Small intestine (tissue), 7 donors: Measurements from ENCODE around the gene KRT12. TPM values are rescaled to one million over a fixed set of nuclear protein-coding genes. Genes with fewer than 3 reads are reported as not detected.

Source experiments
- DNase-seq, 2 donors: peaks; one replicate each; pipeline versions ENCODE4 v3.0.0 to v3.0.0-alpha.2; 2013
- FAIRE-seq: peaks from 2 replicates; lab custom pipeline; 2012; peaks lifted over from hg19 to GRCh38; lab: Jason Lieb, UNC
- H3K27ac ChIP-seq, 3 donors: one replicate each; pipeline ENCODE4 v1.5.1; 2013; ENCODE audit warnings: low read length in 2 of 3, mild to moderate bottlenecking in 2 of 3, control low read depth in 1 of 3, inconsistent platforms in 1 of 3, low read depth in 1 of 3, moderate library complexity in 1 of 3
- H3K27me3 ChIP-seq, 3 donors: one replicate each; pipeline ENCODE4 v1.6.1; 2013; ENCODE audit warnings: low read length in 3 of 3, inconsistent platforms in 1 of 3; ENCODE audit not compliant: control insufficient read depth in 3 of 3, insufficient read depth in 3 of 3
- H3K36me3 ChIP-seq, 3 donors: one replicate each; pipeline ENCODE4 v1.6.1; 2013; ENCODE audit warnings: low read length in 3 of 3, inconsistent platforms in 1 of 3, low read depth in 1 of 3, mild to moderate bottlenecking in 1 of 3, moderate library complexity in 1 of 3; ENCODE audit not compliant: control insufficient read depth in 3 of 3, insufficient read depth in 2 of 3
- H3K4me1 ChIP-seq, 3 donors: one replicate each; pipeline ENCODE4 v1.6.1; 2013; ENCODE audit warnings: low read length in 2 of 3, inconsistent platforms in 1 of 3, low read depth in 1 of 3, mild to moderate bottlenecking in 1 of 3, moderate library complexity in 1 of 3; ENCODE audit not compliant: control insufficient read depth in 3 of 3, insufficient read depth in 2 of 3
- H3K4me3 ChIP-seq, 3 donors: one replicate each; pipeline ENCODE4 v1.5.1; 2013; ENCODE audit warnings: low read length in 3 of 3, control low read depth in 1 of 3, inconsistent platforms in 1 of 3, low read depth in 1 of 3, mild to moderate bottlenecking in 1 of 3, moderate library complexity in 1 of 3
- H3K9me3 ChIP-seq, 2 donors: one replicate each; pipeline ENCODE4 v1.6.1; 2013; ENCODE audit warnings: low read depth in 1 of 2, low read length in 1 of 2; ENCODE audit not compliant: control insufficient read depth in 2 of 2, insufficient read depth in 1 of 2
- WGBS, 3 donors: extraction: QIAGEN DNeasy Blood & Tissue Kit; methylation state at CpG; one replicate each; pipeline ENCODE4 v1.1.7; 2013; 5-methylcytosine and 5-hydroxymethylcytosine counted together
- polyA plus RNA-seq, 4 donors: library from polyadenylated mRNA; stranded (reverse) in 3 of 4; unstranded in 1 of 4; fragments of 200-250 nt in 3 of 4; fragments of 120-200 nt in 1 of 4; gene quantifications; one replicate each; pipeline versions ENCODE4 v1.2.1 to v1.2.3, GENCODE V29; 2013
- donor health status: healthy with polysubstance abuse.
- donor health status: control.
- donor health status: control.
- donor health status: Bipolar disorder and iron deficiency.
- donor health status: healthy.

KRT12 gene
- polyA plus RNA-seq, 4 donors = 0.28 to 9.2 (median 3.1) TPM

DNA sequence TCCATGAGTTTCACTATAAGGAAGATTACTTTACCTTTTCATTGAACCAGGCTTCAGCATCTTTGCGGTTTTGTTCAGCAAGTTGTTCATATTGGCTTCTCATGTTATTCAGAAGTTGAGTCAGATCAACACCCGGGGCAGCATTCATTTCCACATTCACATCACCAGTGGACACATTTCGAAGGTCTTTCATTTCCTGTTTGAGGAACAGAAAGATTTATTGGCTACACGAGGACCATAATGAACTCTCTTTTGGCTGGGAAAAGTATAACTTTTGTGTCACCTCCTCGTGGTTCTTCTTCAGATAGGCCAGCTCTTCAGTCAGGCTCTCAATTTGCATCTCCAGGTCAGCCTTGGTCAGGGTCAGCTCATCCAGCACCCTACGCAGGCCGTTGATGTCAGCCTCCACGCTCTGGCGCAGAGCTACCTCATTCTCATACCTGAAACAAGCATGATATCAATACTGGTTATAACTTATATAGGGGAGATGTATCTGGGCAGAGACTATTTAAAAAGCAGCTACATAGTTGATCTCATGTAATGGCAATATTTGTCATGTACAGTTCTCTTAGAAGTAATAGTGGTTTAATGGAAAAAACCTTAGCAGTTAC, 46.7 kb downstream of the KRT12 start:
- FAIRE-seq (no peak), DNase-seq (no peak)
- WGBS, 3 donors = 82 to 93% (median 86%) methylated on average over 9 of the region's 9 CpGs
- peaks cover 0 to 7% (median 0%) of the 10 kb centered on the region in 3 donors for H3K4me1 ChIP-seq
- H3K4me3 ChIP-seq = no peak overlapping the region
- no peaks in the 10 kb centered on the region for H3K27me3 ChIP-seq
- no peak overlapping the region for H3K27ac ChIP-seq
- peaks cover 0 to 7% (median 5%) of the 10 kb centered on the region in 3 donors for H3K36me3 ChIP-seq
- peaks cover 0 to 6% of the 10 kb centered on the region in 2 donors for H3K9me3 ChIP-seq

- H3K9me3 ChIP-seq = peaks cover 0 to 6% of the 10 kb centered on the region in 2 donors
- H3K27me3 ChIP-seq = no peaks in the 10 kb centered on the region
- peaks cover 0 to 7% (median 5%) of the 10 kb centered on the region in 3 donors for H3K36me3 ChIP-seq
- DNase-seq = peak in 1 of 2 donors; percentile 29
- WGBS, 3 donors = 49 to 71% (median 54%) methylated on average over 9 of the region's 9 CpGs
- peaks cover 0 to 7% (median 0%) of the 10 kb centered on the region in 3 donors for H3K4me1 ChIP-seq
- H3K27ac ChIP-seq = peak overlapping the region in 2 of 3 donors; percentile 47 to 80
- H3K4me3 ChIP-seq = peak overlapping the region; percentile 45 to 84 (median 81)
- FAIRE-seq = no peak
Measured at GRCh38 chr17:40819528-40820125, 47.4 kb downstream of the KRT12 start.

GRCh38 chr17:40818733-40819527, 48.1 kb downstream of the KRT12 start:
- Histone ChIP-seq H3K4me3 (peak overlapping the region; percentile 76 to 84 (median 81)), H3K4me1 (peaks cover 0 to 7% (median 0%) of the 10 kb centered on the region in 3 donors), H3K36me3 (peaks cover 0 to 7% (median 5%) of the 10 kb centered on the region in 3 donors), H3K27me3 (no peaks in the 10 kb centered on the region), H3K27ac (peak overlapping the region; percentile 80 to 94 (median 88)), H3K9me3 (peaks cover 0 to 6% of the 10 kb centered on the region in 2 donors)
- DNase-seq = peak; percentile 78 to 94
- 1 to 2% (median 2%) methylated on average over 61 to 73 of the region's 73 CpGs for WGBS, 3 donors
- no peak for FAIRE-seq

GRCh38 chr17:40818343-40818732, 48.7 kb downstream of the KRT12 start:
- peak in 1 of 2 donors; percentile 9 for DNase-seq

GRCh38 chr17:40817103-40817682, 49.8 kb downstream of the KRT12 start:
- Histone ChIP-seq H3K27ac (no peak overlapping the region), H3K4me3 (no peak overlapping the region), H3K4me1 (peaks cover 0 to 7% (median 0%) of the 10 kb centered on the region in 3 donors), H3K9me3 (peaks cover 0 to 6% of the 10 kb centered on the region in 2 donors), H3K36me3 (peaks cover 0 to 7% (median 3%) of the 10 kb centered on the region in 3 donors), H3K27me3 (peaks cover 0 to 6% (median 0%) of the 10 kb centered on the region in 3 donors)
- WGBS, 3 donors = 97 to 99% (median 98%) methylated on average over 4 of the region's 4 CpGs
- DNase-seq (no peak), FAIRE-seq (no peak)

More at GRCh38 chr17:40818343-40818732, 48.7 kb downstream of the KRT12 start:
- peak overlapping the region; percentile 74 to 81 (median 76) for H3K4me3 ChIP-seq
- H3K9me3 ChIP-seq = peaks cover 0 to 6% of the 10 kb centered on the region in 2 donors
- H3K4me1 ChIP-seq = peaks cover 0 to 7% (median 0%) of the 10 kb centered on the region in 3 donors
- H3K27me3 ChIP-seq = no peaks in the 10 kb centered on the region
- peak overlapping the region; percentile 70 to 94 (median 88) for H3K27ac ChIP-seq
- peaks cover 0 to 7% (median 5%) of the 10 kb centered on the region in 3 donors for H3K36me3 ChIP-seq
- no peak for FAIRE-seq
- WGBS, 3 donors = 7 to 12% (median 12%) methylated on average over 7 of the region's 7 CpGs

DNA sequence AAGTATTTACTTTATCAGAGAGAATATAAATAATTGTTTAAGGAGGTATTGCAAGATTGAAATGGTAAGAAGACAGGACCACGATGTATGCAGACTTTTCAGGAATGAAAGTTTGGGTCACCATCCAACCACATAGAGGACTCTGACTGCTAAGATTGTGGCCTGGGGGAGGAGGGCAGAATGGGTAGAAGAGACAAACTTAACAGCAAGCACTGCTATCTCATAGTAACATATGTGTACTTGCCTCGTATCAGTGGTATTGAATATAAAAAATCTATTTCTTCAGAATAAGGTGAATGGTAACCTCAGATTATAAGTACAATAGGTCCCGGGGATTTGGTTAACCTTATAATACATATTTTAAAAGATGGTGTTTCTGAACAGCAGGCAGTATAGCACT, 50.5 kb downstream of the KRT12 start:
- no peak for FAIRE-seq
- DNase-seq = no peak
- H3K36me3 ChIP-seq = peaks cover 0 to 7% (median 0%) of the 10 kb centered on the region in 3 donors
- H3K27ac ChIP-seq = no peak overlapping the region
- peaks cover 0 to 7% (median 0%) of the 10 kb centered on the region in 3 donors for H3K4me1 ChIP-seq
- 89 to 95% (median 94%) methylated on average over 3 of the region's 3 CpGs for whole genome bisulfite sequencing, 3 donors
- H3K4me3 ChIP-seq = no peak overlapping the region
- peaks cover 0 to 6% of the 10 kb centered on the region in 2 donors for H3K9me3 ChIP-seq
- peaks cover 0 to 6% (median 0%) of the 10 kb centered on the region in 3 donors for H3K27me3 ChIP-seq

- peaks cover 0 to 7% (median 0%) of the 10 kb centered on the region in 3 donors for H3K27me3 ChIP-seq
- H3K4me1 ChIP-seq = peaks cover 0 to 7% (median 0%) of the 10 kb centered on the region in 3 donors
- H3K9me3 ChIP-seq = peaks cover 0 to 6% of the 10 kb centered on the region in 2 donors
- H3K27ac ChIP-seq = no peak overlapping the region
- DNase-seq (no peak), FAIRE-seq (no peak)
- no peak overlapping the region for H3K4me3 ChIP-seq
- H3K36me3 ChIP-seq = peaks cover 0 to 7% (median 0%) of the 10 kb centered on the region in 3 donors
- 91 to 92% (median 91%) methylated on average over 1 of the region's 1 CpG for WGBS, 3 donors
Measured at GRCh38 chr17:40815381-40815780, 51.6 kb downstream of the KRT12 start.
